Panc1 (cell line): ENCODE measurements around the gene SFRP5. TPM values are rescaled to one million over a fixed set of nuclear protein-coding genes. Genes with fewer than 3 reads are reported as not detected.

ENCODE experiments used
- ATAC-seq: fragments of 200-7000 bp; cut with Tn5 transposase; 2 replicates; pipeline ENCODE4 v1.9.1; 2020; ENCODE audit warnings: mild to moderate bottlenecking, moderate library complexity
- BruUV-seq: library from RNA; stranded (reverse); fragments of 400-500 nt; replicated peaks from 2 replicates; lab custom pipeline; 2021; lab: Mats Ljungman, UMichigan
- CTCF ChIA-PET: fragments of 300-600 bp; sonication (Branson Sonifier 250); formaldehyde crosslinking; loops from one replicate; lab custom pipeline; 2022; ENCODE audit warnings: antibody characterized with exemption; lab: Charles Lee
- POLR2A ChIA-PET: fragments of 300-600 bp; sonication (Branson Sonifier 250); formaldehyde crosslinking; loops from one replicate; lab custom pipeline; 2022; ENCODE audit warnings: antibody characterized with exemption; lab: Charles Lee
- DNase-seq: peaks from one replicate; pipeline ENCODE4 v3.0.0-alpha.2; 2010; ENCODE audit warnings: low read depth, low spot score
- H3K27ac ChIP-seq: 2 replicates; pipeline ENCODE4 v1.5.1; 2011; ENCODE audit warnings: mild to moderate bottlenecking, low read length, inconsistent platforms
- H3K27me3 ChIP-seq: fragments of 200-500 bp; sonication (Bioruptor generic); 2 replicates; pipeline ENCODE4 v1.6.0; 2014; ENCODE audit warnings: low read length, inconsistent platforms; ENCODE audit not compliant: control insufficient read depth, insufficient read depth
- H3K36me3 ChIP-seq: fragments of 200-500 bp; sonication (Bioruptor generic); 2 replicates; pipeline ENCODE4 v1.5.1; 2014; ENCODE audit warnings: inconsistent platforms, mild to moderate bottlenecking, low read length, moderate library complexity; ENCODE audit not compliant: control insufficient read depth, insufficient read depth
- H3K4me1 ChIP-seq: 2 replicates; pipeline ENCODE4 v1.5.1; 2011; ENCODE audit warnings: inconsistent platforms, mild to moderate bottlenecking, low read length, moderate library complexity; ENCODE audit not compliant: control insufficient read depth, insufficient read depth
- H3K4me3 ChIP-seq, 2 experiments: 2 replicates each; pipeline ENCODE4 v1.5.1; 2011 to 2012; ENCODE audit warnings: low read depth in 2 of 2, low read length in 2 of 2, mild to moderate bottlenecking in 2 of 2, inconsistent platforms in 1 of 2, moderate library complexity in 1 of 2
- H3K9me3 ChIP-seq: fragments of 200-500 bp; sonication (Bioruptor generic); 2 replicates; pipeline ENCODE4 v1.5.1; 2014; ENCODE audit warnings: low read depth, mild to moderate bottlenecking, inconsistent platforms, low read length, moderate library complexity; ENCODE audit not compliant: control insufficient read depth, insufficient read depth
- POLR2AphosphoS5 ChIP-seq: IDR thresholded peaks from 2 replicates; pipeline ENCODE4 v1.6.1; 2012; ENCODE audit warnings: mild to moderate bottlenecking, low read depth, low read length, moderate library complexity
- SIN3A ChIP-seq: IDR thresholded peaks from 2 replicates; pipeline ENCODE4 v1.6.1; 2012; ENCODE audit warnings: low read depth, mild to moderate bottlenecking, low read length, moderate library complexity, borderline replicate concordance; ENCODE audit not compliant: insufficient read depth
- TCF7L2 ChIP-seq: IDR thresholded peaks from 2 replicates; pipeline ENCODE4 v1.6.1; 2011; ENCODE audit warnings: mild to moderate bottlenecking, low read depth, low read length, inconsistent platforms
- in situ Hi-C: cut with HindIII; loops from 2 replicates; pipeline ENCODE4 v1.10.0; 2016; ENCODE audit warnings: low sequenced_read_pairs, low pct_unique_long_range_greater_than_20kb
- intact Hi-C: fragments of 100-400 bp; cut with micrococcal nuclease; formaldehyde crosslinking; loops from one replicate; pipeline ENCODE4 v1.10.0; 2022; ENCODE audit not compliant: unreplicated experiment
- total RNA-seq: library from RNA; stranded (reverse); gene quantifications from one replicate; pipeline ENCODE4 v1.2.1, GENCODE V29; 2021; ENCODE audit not compliant: unreplicated experiment
- TF ChIP-seq, protein P1 (sequence below): fragments of 450-650 bp; IDR thresholded peaks from 2 replicates; pipeline ENCODE4 v1.5.1; 2017; ENCODE audit warnings: mild to moderate bottlenecking
- TF ChIP-seq, protein P2 (sequence below), 2 experiments: IDR thresholded peaks; 2 replicates each; pipeline ENCODE4 v1.6.1; 2011 to 2012; ENCODE audit warnings: low read depth in 2 of 2, control low read depth in 1 of 2, low read length in 1 of 2, mild to moderate bottlenecking in 1 of 2, moderate library complexity in 1 of 2; ENCODE audit not compliant: insufficient read depth in 1 of 2

The SFRP5 gene
- total RNA-seq, 1 experiment from 2014 or later: 0.64 TPM

DNA sequence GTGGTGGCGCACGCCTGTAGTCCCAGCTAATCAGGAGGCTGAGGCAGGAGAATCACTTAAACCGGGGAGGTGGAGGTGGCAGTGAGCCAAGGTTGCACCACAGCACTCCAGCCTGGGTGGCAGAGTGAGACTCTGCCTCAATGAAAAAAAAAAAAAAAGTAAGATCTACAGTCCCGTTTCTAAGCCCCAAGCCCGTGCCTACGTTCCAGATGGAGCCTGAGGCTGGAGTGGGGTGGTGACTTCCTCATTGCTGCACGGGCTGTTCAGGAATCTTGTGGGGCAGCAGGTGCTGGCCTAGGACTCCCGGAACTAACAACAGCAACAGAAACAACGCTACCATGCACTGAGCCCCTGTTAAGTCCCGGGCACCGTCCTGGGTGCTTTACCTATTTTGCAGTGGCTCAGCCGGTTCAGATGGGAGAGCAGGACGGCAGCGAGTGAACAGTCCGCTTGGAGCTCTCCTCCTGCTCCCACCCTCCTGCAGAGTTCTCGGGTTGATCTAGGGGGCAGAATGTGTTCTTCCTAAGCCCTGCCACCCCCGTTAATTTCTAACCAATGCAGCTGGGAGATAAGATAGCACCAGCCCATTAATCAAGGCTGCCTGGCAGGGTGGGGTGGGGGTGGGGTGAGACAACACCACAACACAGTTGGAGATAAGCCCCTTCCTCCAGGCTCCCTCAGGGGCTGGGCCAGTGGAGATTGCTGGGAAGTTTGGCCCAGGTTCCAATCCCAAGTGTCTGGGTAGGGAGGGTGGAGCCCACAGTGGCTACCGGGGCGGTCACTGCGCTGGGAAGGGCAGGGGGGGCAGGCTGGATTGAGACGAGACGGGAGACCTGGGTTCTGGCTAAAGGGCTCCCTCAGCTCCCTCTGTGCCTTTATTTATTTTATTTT is 17.0 kb upstream of the SFRP5 start:
- Histone ChIP-seq H3K36me3 (no peaks in the 10 kb centered on the region), H3K27ac (no peak overlapping the region), H3K9me3 (no peaks in the 10 kb centered on the region), H3K4me3 (no peak overlapping the region), H3K4me1 (no peaks in the 10 kb centered on the region), H3K27me3 (no peaks in the 10 kb centered on the region)
- in situ Hi-C loops: no loop called here
- intact Hi-C loops: no loop called here
- ChIA-PET CTCF (no interaction called here), POLR2A (no interaction called here)
- DNase-seq: no peak
- BruUV-seq: no TSS peak
- TF ChIP-seq, protein P1, sequence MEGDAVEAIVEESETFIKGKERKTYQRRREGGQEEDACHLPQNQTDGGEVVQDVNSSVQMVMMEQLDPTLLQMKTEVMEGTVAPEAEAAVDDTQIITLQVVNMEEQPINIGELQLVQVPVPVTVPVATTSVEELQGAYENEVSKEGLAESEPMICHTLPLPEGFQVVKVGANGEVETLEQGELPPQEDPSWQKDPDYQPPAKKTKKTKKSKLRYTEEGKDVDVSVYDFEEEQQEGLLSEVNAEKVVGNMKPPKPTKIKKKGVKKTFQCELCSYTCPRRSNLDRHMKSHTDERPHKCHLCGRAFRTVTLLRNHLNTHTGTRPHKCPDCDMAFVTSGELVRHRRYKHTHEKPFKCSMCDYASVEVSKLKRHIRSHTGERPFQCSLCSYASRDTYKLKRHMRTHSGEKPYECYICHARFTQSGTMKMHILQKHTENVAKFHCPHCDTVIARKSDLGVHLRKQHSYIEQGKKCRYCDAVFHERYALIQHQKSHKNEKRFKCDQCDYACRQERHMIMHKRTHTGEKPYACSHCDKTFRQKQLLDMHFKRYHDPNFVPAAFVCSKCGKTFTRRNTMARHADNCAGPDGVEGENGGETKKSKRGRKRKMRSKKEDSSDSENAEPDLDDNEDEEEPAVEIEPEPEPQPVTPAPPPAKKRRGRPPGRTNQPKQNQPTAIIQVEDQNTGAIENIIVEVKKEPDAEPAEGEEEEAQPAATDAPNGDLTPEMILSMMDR: no peak
- TF ChIP-seq POLR2AphosphoS5 (no peak), SIN3A (no peak), TCF7L2 (no peak)
- TF ChIP-seq, protein P2, sequence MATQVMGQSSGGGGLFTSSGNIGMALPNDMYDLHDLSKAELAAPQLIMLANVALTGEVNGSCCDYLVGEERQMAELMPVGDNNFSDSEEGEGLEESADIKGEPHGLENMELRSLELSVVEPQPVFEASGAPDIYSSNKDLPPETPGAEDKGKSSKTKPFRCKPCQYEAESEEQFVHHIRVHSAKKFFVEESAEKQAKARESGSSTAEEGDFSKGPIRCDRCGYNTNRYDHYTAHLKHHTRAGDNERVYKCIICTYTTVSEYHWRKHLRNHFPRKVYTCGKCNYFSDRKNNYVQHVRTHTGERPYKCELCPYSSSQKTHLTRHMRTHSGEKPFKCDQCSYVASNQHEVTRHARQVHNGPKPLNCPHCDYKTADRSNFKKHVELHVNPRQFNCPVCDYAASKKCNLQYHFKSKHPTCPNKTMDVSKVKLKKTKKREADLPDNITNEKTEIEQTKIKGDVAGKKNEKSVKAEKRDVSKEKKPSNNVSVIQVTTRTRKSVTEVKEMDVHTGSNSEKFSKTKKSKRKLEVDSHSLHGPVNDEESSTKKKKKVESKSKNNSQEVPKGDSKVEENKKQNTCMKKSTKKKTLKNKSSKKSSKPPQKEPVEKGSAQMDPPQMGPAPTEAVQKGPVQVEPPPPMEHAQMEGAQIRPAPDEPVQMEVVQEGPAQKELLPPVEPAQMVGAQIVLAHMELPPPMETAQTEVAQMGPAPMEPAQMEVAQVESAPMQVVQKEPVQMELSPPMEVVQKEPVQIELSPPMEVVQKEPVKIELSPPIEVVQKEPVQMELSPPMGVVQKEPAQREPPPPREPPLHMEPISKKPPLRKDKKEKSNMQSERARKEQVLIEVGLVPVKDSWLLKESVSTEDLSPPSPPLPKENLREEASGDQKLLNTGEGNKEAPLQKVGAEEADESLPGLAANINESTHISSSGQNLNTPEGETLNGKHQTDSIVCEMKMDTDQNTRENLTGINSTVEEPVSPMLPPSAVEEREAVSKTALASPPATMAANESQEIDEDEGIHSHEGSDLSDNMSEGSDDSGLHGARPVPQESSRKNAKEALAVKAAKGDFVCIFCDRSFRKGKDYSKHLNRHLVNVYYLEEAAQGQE (IDR thresholded peaks at IDR 0.05; ENCODE audit: insufficient read depth in 1 of 2, low read depth in 2 of 2, low read length in 1 of 2): no peak
- no peak for ATAC-seq

DNA sequence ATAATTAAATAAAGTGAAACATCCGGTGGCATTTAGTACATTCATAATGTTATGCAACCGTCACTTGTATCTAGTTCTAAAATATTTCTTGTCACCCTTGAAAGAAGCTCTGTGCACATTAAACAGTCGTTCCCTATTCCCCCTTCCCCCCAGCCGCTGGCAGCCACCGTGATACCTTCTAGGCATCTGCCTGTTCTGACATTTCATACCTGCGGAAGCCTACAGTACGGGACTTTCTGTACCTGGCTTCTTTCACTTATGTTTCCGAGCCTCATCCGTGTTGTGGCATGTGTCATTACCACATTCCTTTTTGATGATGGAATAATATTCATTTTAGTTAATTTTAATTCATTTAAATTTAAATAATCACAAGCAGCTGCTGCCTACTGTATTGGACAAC is 13.9 kb upstream of the SFRP5 start:
- in situ Hi-C loops (no loop called here), intact Hi-C loops (no loop called here)
- no peak for ATAC-seq
- Histone ChIP-seq H3K36me3 (no peaks in the 10 kb centered on the region), H3K27ac (no peak overlapping the region), H3K4me3 (no peak overlapping the region), H3K27me3 (no peaks in the 10 kb centered on the region), H3K9me3 (no peaks in the 10 kb centered on the region), H3K4me1 (peaks cover 5% of the 10 kb centered on the region)
- no peak for DNase-seq
- BruUV-seq: no TSS peak
- ChIA-PET POLR2A (no interaction called here), CTCF (no interaction called here)
- TF ChIP-seq POLR2AphosphoS5 (no peak), TCF7L2 (no peak), SIN3A (no peak)
- TF ChIP-seq, protein P1: no peak
- TF ChIP-seq, protein P2 (IDR thresholded peaks at IDR 0.05; ENCODE audit: insufficient read depth in 1 of 2, low read depth in 2 of 2, low read length in 1 of 2): no peak
